Uterus (tissue), 4 donors: ENCODE measurements around the gene PKD1. TPM values are rescaled to one million over a fixed set of nuclear protein-coding genes. Genes with fewer than 3 reads are reported as not detected.

Source experiments
- DNase-seq, 2 donors: peaks; one replicate each; pipeline ENCODE4 v3.0.0-alpha.2; 2019 to 2020
- H3K27ac ChIP-seq, 2 donors: fragments of 200-600 bp; sonication (generic); 1 replicate in 1 of 2; 2 replicates in 1 of 2; pipeline ENCODE4 v1.5.1; 2016 to 2018
- H3K27me3 ChIP-seq, 2 donors: fragments of 200-600 bp; sonication (generic); one replicate each; pipeline ENCODE4 v1.5.1; 2018 to 2019; ENCODE audit warnings: control low read depth in 1 of 2
- H3K36me3 ChIP-seq, 2 donors: fragments of 200-600 bp; sonication (generic); one replicate each; pipeline ENCODE4 v1.5.1; 2019; ENCODE audit warnings: control low read depth in 1 of 2
- H3K4me1 ChIP-seq, 2 donors: fragments of 200-600 bp; sonication (generic); one replicate each; pipeline ENCODE4 v1.5.1; 2018 to 2019; ENCODE audit warnings: control low read depth in 1 of 2
- H3K4me3 ChIP-seq, 2 donors: fragments of 200-600 bp; sonication (generic); 1 replicate in 1 of 2; 2 replicates in 1 of 2; pipeline ENCODE4 v1.5.1; 2018 to 2019; ENCODE audit warnings: mild to moderate bottlenecking in 1 of 2
- H3K9me3 ChIP-seq, 2 donors: fragments of 200-600 bp; sonication (generic); one replicate each; pipeline ENCODE4 v1.5.1; 2019; ENCODE audit warnings: control low read depth in 1 of 2
- CTCF ChIP-seq, 4 experiments: fragments of 200-600 bp in 2 of 4; fragments of 450-650 bp in 2 of 4; sonication (generic) in 2 of 4; IDR thresholded peaks; one replicate each; pipeline ENCODE4 v1.5.1; 2016 to 2019; ENCODE audit warnings: antibody characterized with exemption in 4 of 4, mild to moderate bottlenecking in 2 of 4, moderate library complexity in 1 of 4
- POLR2A ChIP-seq, 2 donors: fragments of 450-650 bp; IDR thresholded peaks; one replicate each; pipeline ENCODE4 v1.6.1; 2016; ENCODE audit warnings: antibody characterized with exemption in 2 of 2, mild to moderate bottlenecking in 1 of 2, moderate library complexity in 1 of 2
- intact Hi-C: fragments of 100-400 bp; cut with DNase I; formaldehyde crosslinking; loops from one replicate; pipeline ENCODE4 v1.15.1; 2023; ENCODE audit warnings: low total_unique reads
- microRNA counts, 2 donors: library from miRNA; unstranded; fragments of <30 nt; microRNA quantifications; one replicate each; lab custom pipeline; 2016 to 2017
- microRNA-seq: library from miRNA; unstranded; fragments of <30 nt; microRNA quantifications from one replicate; pipeline ENCODE4, GENCODE V29; 2016; ENCODE audit warnings: borderline microRNAs expressed, borderline replicate concordance
- small RNA-seq: library from RNA; depleted of rRNA; stranded (forward); fragments of <200 nt; gene quantifications from one replicate; pipeline ENCODE3, GENCODE V24; 2016
- total RNA-seq, 4 donors: library from RNA; depleted of rRNA in 3 of 4; stranded (reverse); fragments of >200 nt in 3 of 4; gene quantifications; one replicate each; pipeline versions ENCODE4 v1.1.0 to v1.2.4, GENCODE V29; 2014 to 2023
- donor health status: DM: yes; HTN: yes; CAD: no.

The PKD1 gene
- total RNA-seq, 4 donors from 2014 or later = 149 to 383 (median 197) TPM

GRCh38 chr16:2039274-2040031 is 96.2 kb downstream of the PKD1 start:
- DNase-seq = peak; percentile 79 to 80
- Histone ChIP-seq H3K27me3 (no peaks in the 10 kb centered on the region), H3K9me3 (no peaks in the 10 kb centered on the region), H3K27ac (peak overlapping the region; percentile 91 to 92), H3K4me1 (peaks cover 0 to 32% of the 10 kb centered on the region in 2 donors), H3K4me3 (no peak overlapping the region), H3K36me3 (no peaks in the 10 kb centered on the region)
- intact Hi-C loops = no loop called here
- TF ChIP-seq POLR2A (IDR thresholded peaks at IDR 0.05) (no peak), CTCF (IDR thresholded peaks at IDR 0.05) (no peak)

MicroRNAs within 50 kb of the gene (microRNA counts, 767-probe panel; counts per million panel counts)
- 0 counts per million in 2 donors for microRNA hsa-miR-1225-3p (lab: Ali Mortazavi, UCI)
- microRNA hsa-miR-1225-5p (lab: Ali Mortazavi, UCI) = 0 counts per million in 2 donors
- microRNA hsa-miR-3180 (lab: Ali Mortazavi, UCI) = 0 counts per million in 2 donors
- 3,384 to 5,524 counts per million in 2 donors for microRNA hsa-miR-4516 (lab: Ali Mortazavi, UCI)

Small RNA genes lying within 50 kb of the gene (microRNA-seq; reads per million reads assigned to microRNA genes)
- gene MIR1225 (3.4 reads per million), gene MIR3180-5 (not detected), gene MIR4516 (not detected), gene MIR6511B1 (not detected)

Small RNA genes lying within 50 kb of the gene (small RNA-seq; reads per million reads assigned to genes)
- gene MIR1225 = 1.6 reads per million, percentile 68 among the genes with 10 or more reads in this experiment
- not detected for gene MIR3180-5
- not detected for gene MIR4516
- gene RF00019 = not detected
- not detected for gene SNORD60

Other genes with a start within 250 kb of the PKD1 start
- not detected for gene HS3ST6, start 217.5 kb downstream of the PKD1 start, total RNA-seq
- 10 to 100 TPM in 2 of 4 donors, 1 to 10 TPM in 2; 5.6 to 21.2 (median 11.9) TPM for gene MSRB1, start 192.7 kb downstream of the PKD1 start, total RNA-seq
- under 1 TPM in 1 of 4 donors, not detected in 3; 0.14 TPM for gene RPL3L, start 181.2 kb downstream of the PKD1 start, total RNA-seq
- gene NDUFB10, start 176.4 kb downstream of the PKD1 start, total RNA-seq = 100 to 1,000 TPM in 1 of 4 donors, 10 to 100 TPM in 3; 50.1 to 532 (median 78.0) TPM
- 1,000 to 10,000 TPM in 3 of 4 donors, 100 to 1,000 TPM in 1; 982 to 2,205 (median 1,458) TPM for gene RPS2, start 171.1 kb downstream of the PKD1 start, total RNA-seq
- not detected for gene RNF151, start 169.0 kb downstream of the PKD1 start, total RNA-seq
- 10 to 100 TPM in 3 of 4 donors, 1 to 10 TPM in 1; 4.1 to 46.6 (median 27.4) TPM for gene TBL3, start 163.8 kb downstream of the PKD1 start, total RNA-seq
- 1 to 10 TPM in 1 of 4 donors, not detected in 3; 1.0 TPM for gene NOXO1, start 154.4 kb downstream of the PKD1 start, total RNA-seq
- gene GFER, start 151.7 kb downstream of the PKD1 start, total RNA-seq = 10 to 100 TPM in 1 of 4 donors, 1 to 10 TPM in 3; 2.6 to 20.8 (median 6.6) TPM
- gene SYNGR3, start 145.9 kb downstream of the PKD1 start, total RNA-seq = 1 to 10 TPM in 1 of 4 donors, not detected in 3; 1.5 TPM
- 10 to 100 TPM; 16.9 to 50.0 (median 34.6) TPM for gene ZNF598, start 126.1 kb downstream of the PKD1 start, total RNA-seq
- gene NPW, start 116.1 kb downstream of the PKD1 start, total RNA-seq = 1 to 10 TPM in 1 of 4 donors, not detected in 3; 1.5 TPM
- 10 to 100 TPM; 10.3 to 97.1 (median 33.1) TPM for gene NHERF2, start 109.0 kb downstream of the PKD1 start, total RNA-seq
- gene NTHL1, start 88.1 kb downstream of the PKD1 start, total RNA-seq = 10 to 100 TPM; 18.8 to 58.4 (median 27.6) TPM
- 100 to 1,000 TPM in 2 of 4 donors, 10 to 100 TPM in 2; 53.8 to 347 (median 131) TPM for gene TSC2, start 87.9 kb downstream of the PKD1 start, total RNA-seq
- under 1 TPM in 1 of 4 donors, not detected in 3; 0.21 TPM for gene RAB26, start 12.7 kb upstream of the PKD1 start, total RNA-seq
- gene TRAF7, start 19.9 kb upstream of the PKD1 start, total RNA-seq = 10 to 100 TPM; 15.3 to 97.1 (median 51.7) TPM
- gene CASKIN1, start 60.7 kb upstream of the PKD1 start, total RNA-seq = 1 to 10 TPM in 1 of 4 donors, under 1 TPM in 1, not detected in 2; 0.40 to 2.7 TPM
- 10 to 100 TPM in 3 of 4 donors, 1 to 10 TPM in 1; 9.3 to 32.8 (median 21.5) TPM for gene MLST8, start 69.6 kb upstream of the PKD1 start, total RNA-seq
- 10 to 100 TPM in 1 of 4 donors, 1 to 10 TPM in 3; 1.2 to 16.9 (median 1.7) TPM for gene BRICD5, start 75.0 kb upstream of the PKD1 start, total RNA-seq
- gene PGP, start 78.9 kb upstream of the PKD1 start, total RNA-seq = 10 to 100 TPM in 2 of 4 donors, 1 to 10 TPM in 2; 2.6 to 14.4 (median 10.4) TPM
- gene E4F1, start 87.7 kb upstream of the PKD1 start, total RNA-seq = 10 to 100 TPM in 3 of 4 donors, 1 to 10 TPM in 1; 8.2 to 41.8 (median 29.9) TPM
- 1 to 10 TPM in 1 of 4 donors, under 1 TPM in 1, not detected in 2; 0.97 to 1.2 TPM for gene DNASE1L2, start 100.5 kb upstream of the PKD1 start, total RNA-seq
- 10 to 100 TPM in 3 of 4 donors, 1 to 10 TPM in 1; 4.9 to 89.1 (median 40.1) TPM for gene ECI1, start 115.7 kb upstream of the PKD1 start, total RNA-seq
- gene RNPS1, start 132.2 kb upstream of the PKD1 start, total RNA-seq = 100 to 1,000 TPM in 1 of 4 donors, 10 to 100 TPM in 3; 36.1 to 175 (median 85.5) TPM
- gene ABCA3, start 204.8 kb upstream of the PKD1 start, total RNA-seq = 10 to 100 TPM in 1 of 4 donors, 1 to 10 TPM in 3; 1.3 to 18.7 (median 4.7) TPM